H1 (cell line): ENCODE results near the gene XYLB. TPM values are rescaled to one million over a fixed set of nuclear protein-coding genes. Genes with fewer than 3 reads are reported as not detected.

ENCODE experiments used
- CTCF ChIA-PET: fragments of 300-600 bp; sonication (Branson Sonifier 250); formaldehyde crosslinking; loops from one replicate; lab custom pipeline; 2021; ENCODE audit not compliant: partially characterized antibody; lab: Charles Lee
- POLR2A ChIA-PET: fragments of 300-600 bp; sonication (Branson Sonifier 250); formaldehyde crosslinking; loops from one replicate; lab custom pipeline; 2021; ENCODE audit warnings: inconsistent platforms; ENCODE audit not compliant: partially characterized antibody; lab: Charles Lee
- DNase-seq, 2 experiments: peaks; one replicate each; pipeline versions ENCODE4 v3.0.0 to v3.0.0-alpha.2; 2010 to 2022; ENCODE audit warnings: low spot score in 2 of 2, low read depth in 1 of 2, mixed read lengths in 1 of 2
- FAIRE-seq: peaks from 2 replicates; lab custom pipeline; 2011; peaks lifted over from hg19 to GRCh38; lab: Jason Lieb, UNC
- H2AFZ ChIP-seq: 2 replicates; pipeline ENCODE4 v1.8.1; 2012; ENCODE audit warnings: low read length, inconsistent platforms
- H2AK5ac ChIP-seq: 2 replicates; pipeline ENCODE4 v1.6.1; 2013; ENCODE audit warnings: low read depth, low read length
- H2BK120ac ChIP-seq: replicated peaks from 2 replicates; pipeline ENCODE3; 2013; ENCODE audit warnings: low read depth, low read length, inconsistent platforms
- H2BK12ac ChIP-seq: 2 replicates; pipeline ENCODE4 v1.6.1; 2013; ENCODE audit warnings: low read depth, low read length
- H2BK15ac ChIP-seq: 2 replicates; pipeline ENCODE4 v1.6.1; 2013; ENCODE audit warnings: low read length
- H2BK20ac ChIP-seq: 2 replicates; pipeline ENCODE4 v1.6.1; 2013; ENCODE audit warnings: low read length
- H2BK5ac ChIP-seq: 2 replicates; pipeline ENCODE4 v1.6.1; 2013; ENCODE audit warnings: low read depth, low read length
- H3K14ac ChIP-seq: 2 replicates; pipeline ENCODE4 v1.6.1; 2013; ENCODE audit warnings: inconsistent platforms; ENCODE audit not compliant: insufficient read length
- H3K18ac ChIP-seq: 2 replicates; pipeline ENCODE4 v1.6.1; 2013; ENCODE audit warnings: low read length; ENCODE audit errors: extremely low read depth
- H3K23ac ChIP-seq: 2 replicates; pipeline ENCODE4 v1.6.1; 2013; ENCODE audit warnings: inconsistent platforms; ENCODE audit not compliant: insufficient read length
- H3K23me2 ChIP-seq: 2 replicates; pipeline ENCODE4 v1.6.1; 2013; ENCODE audit warnings: low read depth, low read length
- H3K27ac ChIP-seq: 2 replicates; pipeline ENCODE4 v1.6.1; 2011; ENCODE audit warnings: low read depth, low read length, inconsistent platforms
- H3K27me3 ChIP-seq, 4 experiments: replicated peaks in 1 of 4; 1 replicate in 1 of 4; 2 replicates in 3 of 4; pipeline versions ENCODE4 v1.6.1 to v1.8.1; 2011 to 2013; ENCODE audit warnings: low read length in 3 of 4, mild to moderate bottlenecking in 3 of 4, inconsistent platforms in 2 of 4, mixed read lengths in 2 of 4, moderate library complexity in 1 of 4; ENCODE audit not compliant: control insufficient read depth in 3 of 4, insufficient read depth in 3 of 4; ENCODE audit errors: extremely low read depth in 1 of 4
- H3K36me3 ChIP-seq, 4 experiments: 2 replicates each; pipeline versions ENCODE4 v1.6.1 to v1.8.1; 2011 to 2013; ENCODE audit warnings: mild to moderate bottlenecking in 4 of 4, low read length in 3 of 4, moderate library complexity in 2 of 4, control low read depth in 1 of 4, inconsistent platforms in 1 of 4; ENCODE audit not compliant: insufficient read depth in 4 of 4, control insufficient read depth in 2 of 4
- H3K4ac ChIP-seq: replicated peaks from 2 replicates; pipeline ENCODE3; 2013; ENCODE audit warnings: low read length, low read depth, mixed read lengths, inconsistent platforms; ENCODE audit not compliant: insufficient read length
- H3K4me1 ChIP-seq, 4 experiments: replicated peaks in 1 of 4; 1 replicate in 1 of 4; 2 replicates in 3 of 4; pipeline versions ENCODE4 v1.6.1 to v1.8.1; 2011 to 2013; ENCODE audit warnings: low read length in 3 of 4, inconsistent platforms in 2 of 4, mixed read lengths in 1 of 4; ENCODE audit not compliant: insufficient read depth in 4 of 4, control insufficient read depth in 3 of 4
- H3K4me2 ChIP-seq, 2 experiments: 2 replicates each; pipeline versions ENCODE4 v1.6.1 to v1.8.1; 2011 to 2013; ENCODE audit warnings: low read depth in 2 of 2, low read length in 2 of 2, control low read depth in 1 of 2, inconsistent platforms in 1 of 2, mild to moderate bottlenecking in 1 of 2; ENCODE audit not compliant: insufficient read depth in 1 of 2
- H3K4me3 ChIP-seq, 4 experiments: fragments of 200-600, 300-600 bp in 1 of 4; sonication (generic), shearing (Covaris generic), sonication (Bioruptor Twin) in 1 of 4; 2 replicates each; pipeline versions ENCODE4 v1.5.1 to v1.8.1; 2011 to 2016; ENCODE audit warnings: low read length in 4 of 4, low read depth in 3 of 4, control low read depth in 2 of 4, inconsistent platforms in 2 of 4, mild to moderate bottlenecking in 2 of 4, mixed read lengths in 1 of 4, moderate library complexity in 1 of 4; ENCODE audit not compliant: insufficient read depth in 2 of 4; ENCODE audit errors: extremely low read depth in 1 of 4
- H3K56ac ChIP-seq: replicated peaks from 2 replicates; pipeline ENCODE3; 2013; ENCODE audit warnings: low read depth, mild to moderate bottlenecking, mixed read lengths, low read length, inconsistent platforms; ENCODE audit not compliant: insufficient read length
- H3K79me1 ChIP-seq: 2 replicates; pipeline ENCODE4 v1.6.1; 2013; ENCODE audit warnings: low read depth, low read length, control low read depth
- H3K79me2 ChIP-seq, 2 experiments: 2 replicates each; pipeline versions ENCODE4 v1.6.1 to v1.8.1; 2012 to 2013; ENCODE audit warnings: low read length in 2 of 2, mild to moderate bottlenecking in 2 of 2, inconsistent platforms in 1 of 2; ENCODE audit not compliant: insufficient read depth in 2 of 2, control insufficient read depth in 1 of 2
- H3K9ac ChIP-seq, 4 experiments: replicated peaks in 1 of 4; 1 replicate in 1 of 4; 2 replicates in 3 of 4; pipeline versions ENCODE4 v1.6.1 to v1.8.1; 2011 to 2013; ENCODE audit warnings: low read depth in 3 of 4, low read length in 3 of 4, control low read depth in 2 of 4, mild to moderate bottlenecking in 2 of 4, moderate library complexity in 2 of 4, inconsistent platforms in 1 of 4; ENCODE audit errors: extremely low read depth in 1 of 4
- H3K9me3 ChIP-seq, 2 experiments: 2 replicates each; pipeline versions ENCODE4 v1.6.1 to v1.8.1; 2012 to 2013; ENCODE audit warnings: mild to moderate bottlenecking in 2 of 2, moderate library complexity in 2 of 2, control low read depth in 1 of 2, inconsistent platforms in 1 of 2, low read depth in 1 of 2, low read length in 1 of 2, mixed read lengths in 1 of 2; ENCODE audit not compliant: insufficient read depth in 2 of 2
- H4K20me1 ChIP-seq, 2 experiments: replicated peaks in 1 of 2; 2 replicates each; pipeline versions ENCODE3 to v1.8.1; 2011 to 2013; ENCODE audit warnings: inconsistent platforms in 2 of 2, low read length in 2 of 2, mild to moderate bottlenecking in 1 of 2; ENCODE audit not compliant: insufficient read depth in 2 of 2, control insufficient read depth in 1 of 2
- H4K5ac ChIP-seq: 2 replicates; pipeline ENCODE4 v1.6.1; 2013; ENCODE audit warnings: low read length, low read depth, mixed read lengths, inconsistent platforms; ENCODE audit not compliant: insufficient read length
- H4K8ac ChIP-seq: 2 replicates; pipeline ENCODE4 v1.8.0; 2013; ENCODE audit warnings: mild to moderate bottlenecking, moderate library complexity, low read length, inconsistent platforms; ENCODE audit not compliant: insufficient read depth; ENCODE audit errors: extremely low read depth
- H4K91ac ChIP-seq: replicated peaks from 2 replicates; pipeline ENCODE3; 2013; ENCODE audit warnings: low read length, mixed read lengths, inconsistent platforms; ENCODE audit not compliant: insufficient read length
- CBX5 ChIP-seq: fragments of 300-800, 300-1000 bp; sonication (generic); IDR thresholded peaks from 2 replicates; pipeline ENCODE4 v1.7.1; 2016; ENCODE audit warnings: antibody characterized with exemption, low read length, low read depth
- CHD2 ChIP-seq: IDR thresholded peaks from 2 replicates; pipeline ENCODE4 v1.6.1; 2012; ENCODE audit warnings: low read length, improper control_type of control experiment
- CTBP2 ChIP-seq: IDR thresholded peaks from 2 replicates; pipeline ENCODE4 v1.7.0; 2011; ENCODE audit warnings: borderline replicate concordance, mild to moderate bottlenecking, moderate library complexity, mixed read lengths, low read length; ENCODE audit not compliant: insufficient read depth, insufficient read length
- GABPA ChIP-seq: IDR thresholded peaks from 2 replicates; pipeline ENCODE4 v1.6.1; 2011; ENCODE audit warnings: mild to moderate bottlenecking, low read length, moderate library complexity, borderline replicate concordance; ENCODE audit not compliant: insufficient read depth
- NANOG ChIP-seq: IDR thresholded peaks from 2 replicates; pipeline ENCODE4 v1.6.1; 2011; ENCODE audit warnings: low read length, low read depth, mild to moderate bottlenecking, inconsistent platforms; ENCODE audit not compliant: insufficient read depth, poor library complexity, severe bottlenecking
- RFX5 ChIP-seq: IDR thresholded peaks from 2 replicates; pipeline ENCODE4 v1.6.1; 2011; ENCODE audit warnings: low read depth, low read length, improper control_type of control experiment, borderline replicate concordance
- RXRA ChIP-seq: IDR thresholded peaks from 2 replicates; pipeline ENCODE4 v1.6.1; 2011; ENCODE audit warnings: low read depth, mild to moderate bottlenecking, low read length, moderate library complexity; ENCODE audit not compliant: insufficient read depth
- SAP30 ChIP-seq: fragments of 300-600 bp; sonication (generic); IDR thresholded peaks from 2 replicates; pipeline ENCODE4 v1.7.1; 2012; ENCODE audit warnings: low read length, moderate library complexity, mild to moderate bottlenecking, inconsistent platforms; ENCODE audit not compliant: insufficient read depth, insufficient replicate concordance
- YY1 ChIP-seq: IDR thresholded peaks from 2 replicates; pipeline ENCODE4 v1.6.1; 2011; ENCODE audit warnings: low read depth, mild to moderate bottlenecking, low read length
- WGBS, 2 experiments: shearing (Covaris generic) in 1 of 2; methylation state at CpG; one replicate each; pipeline versions ENCODE4 v1.1.6 to v1.1.7; 2013 to 2015; ENCODE audit warnings: low lambda C conversion rate in 2 of 2, mixed read lengths in 2 of 2, inconsistent platforms in 1 of 2, low coverage in 1 of 2, missing lambda C conversion rate in 1 of 2; ENCODE audit not compliant: insufficient replicate concordance in 2 of 2, insufficient coverage in 1 of 2, insufficient read length in 1 of 2; ENCODE audit errors: extremely low coverage in 1 of 2, missing lambda C conversion rate in 1 of 2; 5-methylcytosine and 5-hydroxymethylcytosine counted together
- polyA plus RNA-seq, 7 experiments: library from polyadenylated mRNA; depleted of rRNA in 3 of 7; stranded (reverse) in 5 of 7; unstranded in 2 of 7; fragments of >200 nt in 5 of 7; fragments of 200-250 nt in 2 of 7; gene quantifications; 1 replicate in 5 of 7; 2 replicates in 1 of 7; 4 replicates in 1 of 7; pipeline versions ENCODE4 v1.2.1 to v1.2.3, GENCODE V29; 2011 to 2013; ENCODE audit warnings: missing spikeins in 2 of 7, mixed read lengths in 2 of 7
- total RNA-seq: library from RNA; stranded (reverse); fragmentation: NEBNext Ultra II Directional; extraction: Animal tissue kit (Norgen Biotek cat#: 25700); gene quantifications from 2 replicates; pipeline ENCODE4 v1.2.1, GENCODE V29; 2021
- TF ChIP-seq, protein P1 (sequence below): IDR thresholded peaks from 2 replicates; pipeline ENCODE4 v1.6.1; 2012; ENCODE audit warnings: low read length, inconsistent platforms
- TF ChIP-seq, protein P2 (sequence below): IDR thresholded peaks from 2 replicates; pipeline ENCODE4 v1.6.1; 2012; ENCODE audit warnings: inconsistent platforms

The XYLB gene
- total and polyA plus RNA-seq, 2 of the 8 experiments (the other 6 are each of a cell fraction or from before 2014, with no cell fraction given) = 1.7 to 5.5 TPM

DNA sequence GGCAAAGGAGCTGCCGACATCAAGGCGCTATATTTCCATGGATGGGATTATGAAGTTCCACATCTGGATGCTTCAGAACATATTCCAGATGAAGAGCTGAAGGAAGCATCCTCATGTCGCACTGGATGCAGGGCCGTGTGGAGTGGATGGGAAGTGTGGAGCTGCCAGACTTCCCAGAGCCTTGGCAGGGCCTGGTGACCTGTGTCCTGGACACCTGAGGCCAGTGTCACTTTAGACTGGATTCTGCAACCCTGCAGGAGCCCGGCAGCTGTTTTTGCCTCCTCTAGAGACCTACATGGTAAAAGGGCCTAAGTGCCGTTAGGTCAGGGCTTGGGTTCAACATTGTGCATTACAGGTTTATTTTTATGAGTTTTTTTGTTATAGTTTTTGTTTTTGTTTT is 11.3 kb upstream of the XYLB start:
- Histone ChIP-seq H3K23me2 (no peaks in the 10 kb centered on the region), H2AFZ (peak overlapping the region; percentile 39; the same call in 1 of the 2 replicates), H3K14ac (no peak overlapping the region), H3K18ac (no peak overlapping the region), H3K9ac (no peak overlapping the region), H3K9me3 (no peaks in the 10 kb centered on the region), H2AK5ac (no peak overlapping the region), H3K56ac (no peak overlapping the region), H3K23ac (no peak overlapping the region), H3K36me3 (no peaks in the 10 kb centered on the region), H3K4ac (no peak overlapping the region), H3K27me3 (no peaks in the 10 kb centered on the region; a peak in 1 of 7 replicates), H2BK12ac (no peak overlapping the region), H3K4me3 (no peak overlapping the region), H3K4me1 (no peaks in the 10 kb centered on the region), H4K8ac (no peak overlapping the region), H4K5ac (no peak overlapping the region), H4K91ac (no peak overlapping the region), H3K4me2 (no peak overlapping the region), H3K27ac (no peak overlapping the region), H2BK5ac (no peak overlapping the region), H3K79me2 (no peaks in the 10 kb centered on the region), H2BK15ac (no peak overlapping the region), H4K20me1 (no peaks in the 10 kb centered on the region), H2BK120ac (no peak overlapping the region), H3K79me1 (no peaks in the 10 kb centered on the region), H2BK20ac (no peak overlapping the region)
- FAIRE-seq = no peak
- POLR2A ChIA-PET = interaction anchor here (1.2 kb wide), 1 partner anchor 10 kb away, joined by 3 read pairs; no protein-coding TSS in a partner anchor
- no peak for DNase-seq
- 79% methylated on average over 6 of the region's 6 CpGs; no CpG with 5 or more reads in 1 of the 2 experiments for WGBS, 2 experiments
- CTCF ChIA-PET = interaction anchor here (1.0 to 1.5 kb wide), 6 partner anchors 10 to 531 kb away, joined by 3 to 10 read pairs (median 4); partner anchors contain the start of gene XYLB
- no peak for TF ChIP-seq RFX5
- no peak for TF ChIP-seq RXRA
- no peak for TF ChIP-seq NANOG
- TF ChIP-seq GABPA = no peak
- TF ChIP-seq CBX5 = no peak
- no peak for TF ChIP-seq SAP30
- no peak for TF ChIP-seq CTBP2
- no peak for TF ChIP-seq CHD2
- TF ChIP-seq, protein P1, sequence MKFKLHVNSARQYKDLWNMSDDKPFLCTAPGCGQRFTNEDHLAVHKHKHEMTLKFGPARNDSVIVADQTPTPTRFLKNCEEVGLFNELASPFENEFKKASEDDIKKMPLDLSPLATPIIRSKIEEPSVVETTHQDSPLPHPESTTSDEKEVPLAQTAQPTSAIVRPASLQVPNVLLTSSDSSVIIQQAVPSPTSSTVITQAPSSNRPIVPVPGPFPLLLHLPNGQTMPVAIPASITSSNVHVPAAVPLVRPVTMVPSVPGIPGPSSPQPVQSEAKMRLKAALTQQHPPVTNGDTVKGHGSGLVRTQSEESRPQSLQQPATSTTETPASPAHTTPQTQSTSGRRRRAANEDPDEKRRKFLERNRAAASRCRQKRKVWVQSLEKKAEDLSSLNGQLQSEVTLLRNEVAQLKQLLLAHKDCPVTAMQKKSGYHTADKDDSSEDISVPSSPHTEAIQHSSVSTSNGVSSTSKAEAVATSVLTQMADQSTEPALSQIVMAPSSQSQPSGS = no peak
- no peak for TF ChIP-seq YY1
- TF ChIP-seq, protein P2, sequence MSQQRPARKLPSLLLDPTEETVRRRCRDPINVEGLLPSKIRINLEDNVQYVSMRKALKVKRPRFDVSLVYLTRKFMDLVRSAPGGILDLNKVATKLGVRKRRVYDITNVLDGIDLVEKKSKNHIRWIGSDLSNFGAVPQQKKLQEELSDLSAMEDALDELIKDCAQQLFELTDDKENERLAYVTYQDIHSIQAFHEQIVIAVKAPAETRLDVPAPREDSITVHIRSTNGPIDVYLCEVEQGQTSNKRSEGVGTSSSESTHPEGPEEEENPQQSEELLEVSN = no peak
